GM15510 (cell line): ENCODE data around the gene KLHL17.
A peak's percentile ranks its signal among the peaks of the same experiment; 100 is the strongest.

Experiments
- POLR2A ChIP-seq: IDR thresholded peaks from 3 replicates; pipeline ENCODE4 v1.6.1; 2011; ENCODE audit warnings: borderline replicate concordance; ENCODE audit not compliant: insufficient read length; ENCODE audit errors: extremely low read depth

The KLHL17 gene

DNA sequence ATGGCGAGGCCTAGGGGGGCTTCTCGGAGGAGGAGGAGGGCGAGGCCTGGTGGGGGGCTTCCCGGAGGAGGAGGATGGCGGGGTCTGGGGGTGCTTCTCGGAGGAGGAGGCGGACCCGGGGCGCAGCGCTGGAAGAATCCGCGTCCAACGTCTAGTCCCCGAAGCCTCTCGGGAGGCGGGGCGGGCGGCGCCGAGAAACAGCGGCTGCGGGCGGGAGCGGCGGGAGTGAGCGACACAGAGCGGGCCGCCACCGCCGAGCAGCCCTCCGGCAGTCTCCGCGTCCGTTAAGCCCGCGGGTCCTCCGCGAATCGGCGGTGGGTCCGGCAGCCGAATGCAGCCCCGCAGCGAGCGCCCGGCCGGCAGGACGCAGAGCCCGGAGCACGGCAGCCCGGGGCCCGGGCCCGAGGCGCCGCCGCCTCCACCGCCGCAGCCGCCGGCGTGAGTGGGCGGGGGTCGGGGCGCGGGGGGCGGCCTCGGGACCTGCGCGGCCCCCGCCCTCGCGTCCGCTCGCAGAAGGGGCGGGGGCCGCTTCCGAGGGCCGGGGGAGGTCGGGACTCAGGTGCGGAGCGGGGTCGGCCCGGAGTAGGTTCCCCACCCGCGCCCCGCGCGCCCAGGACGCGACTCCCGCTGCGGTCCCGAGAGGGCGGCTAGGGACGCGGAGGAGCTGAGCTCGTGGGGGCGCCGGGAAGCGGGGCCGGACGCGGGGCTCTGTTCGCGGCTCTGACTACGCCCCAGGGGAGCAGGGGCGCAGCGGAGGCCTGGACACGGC, at the start of gene KLHL17:
TSS of gene KLHL17 (plus strand) at position 222 of the 769 bp plus-strand sequence. CDS start at position 332, 110 bp downstream.
- TF ChIP-seq POLR2A: peak; percentile 57

DNA sequence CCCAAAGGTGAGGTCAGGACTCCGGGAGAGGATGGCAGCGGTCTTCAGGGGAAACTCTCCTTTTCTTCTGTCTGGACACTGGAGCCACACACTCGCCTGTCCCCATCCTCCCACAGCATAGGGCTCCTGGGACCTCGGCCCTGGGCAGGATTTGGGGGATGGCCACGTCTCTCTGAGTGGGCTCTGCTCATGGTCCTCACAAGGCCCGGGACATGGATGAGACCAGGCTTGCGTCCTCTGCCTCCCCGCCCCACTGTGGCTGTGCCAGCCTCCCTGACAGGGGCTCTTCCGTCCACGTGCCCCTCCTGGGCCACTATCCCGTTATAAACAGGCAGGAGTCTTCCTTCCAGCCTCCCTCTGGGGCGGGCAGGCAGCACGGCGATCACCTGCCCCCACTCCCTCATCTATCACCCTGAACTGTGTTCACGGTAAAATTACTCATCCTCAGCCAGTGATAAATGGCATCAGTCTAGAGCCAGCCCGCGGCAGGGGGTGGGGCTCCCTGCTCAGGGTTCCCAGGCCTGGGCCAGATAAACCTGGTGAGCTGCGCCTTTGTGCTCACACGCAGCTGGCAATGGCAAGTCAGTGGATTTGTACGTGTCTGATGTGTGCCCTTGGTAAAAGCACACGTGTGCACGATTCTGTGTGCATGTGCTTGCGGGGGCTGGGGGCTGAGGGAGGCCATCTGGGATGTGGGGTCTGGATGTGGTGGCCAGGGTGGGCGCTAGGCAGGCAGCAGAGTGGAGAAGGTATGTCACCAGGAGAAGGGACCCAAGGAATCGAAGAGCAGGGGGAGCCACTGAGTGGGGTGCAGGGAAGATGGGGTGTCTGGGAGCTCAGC, 49.3 kb upstream of the KLHL17 start:
- TF ChIP-seq POLR2A: no peak

- no peak for TF ChIP-seq POLR2A
Observed at GRCh38 chr1:911875-912739, 48.3 kb upstream of the KLHL17 start.

GRCh38 chr1:912740-913301, 47.6 kb upstream of the KLHL17 start:
- TF ChIP-seq POLR2A: no peak

DNA sequence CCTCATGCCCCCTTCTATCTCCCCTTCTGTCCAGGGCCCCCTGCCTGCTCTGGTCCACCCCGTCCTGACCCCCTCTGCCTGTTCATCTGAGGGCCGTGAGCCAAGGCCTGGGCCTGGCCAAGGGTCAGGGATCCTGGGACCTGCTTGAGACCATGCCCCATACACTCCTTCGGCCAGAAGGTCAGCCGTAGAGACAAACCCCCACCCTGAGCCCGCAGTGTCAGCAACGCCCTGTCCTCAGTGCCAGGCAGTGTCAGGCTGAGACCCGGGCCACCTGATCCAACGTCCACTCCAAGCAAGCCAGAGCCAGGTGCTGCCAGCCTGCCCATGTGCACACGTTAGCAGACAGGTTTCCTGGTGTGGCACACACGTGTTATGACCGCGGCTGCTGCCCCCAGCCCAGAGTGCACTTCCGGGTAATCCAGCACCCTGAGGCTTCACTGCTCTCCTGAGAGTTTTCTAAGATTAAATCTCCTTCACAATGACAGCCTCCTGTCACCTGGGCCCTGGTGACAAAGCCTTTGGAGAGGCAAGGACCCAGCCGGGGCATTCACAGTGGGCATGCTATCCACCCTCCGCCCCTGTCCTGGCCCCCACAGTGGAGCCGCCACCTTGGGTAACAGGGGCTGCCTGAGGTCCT, 46.8 kb upstream of the KLHL17 start:
- no peak for TF ChIP-seq POLR2A

- no peak for TF ChIP-seq POLR2A
Observed at GRCh38 chr1:914131-914890, 46.1 kb upstream of the KLHL17 start.

DNA sequence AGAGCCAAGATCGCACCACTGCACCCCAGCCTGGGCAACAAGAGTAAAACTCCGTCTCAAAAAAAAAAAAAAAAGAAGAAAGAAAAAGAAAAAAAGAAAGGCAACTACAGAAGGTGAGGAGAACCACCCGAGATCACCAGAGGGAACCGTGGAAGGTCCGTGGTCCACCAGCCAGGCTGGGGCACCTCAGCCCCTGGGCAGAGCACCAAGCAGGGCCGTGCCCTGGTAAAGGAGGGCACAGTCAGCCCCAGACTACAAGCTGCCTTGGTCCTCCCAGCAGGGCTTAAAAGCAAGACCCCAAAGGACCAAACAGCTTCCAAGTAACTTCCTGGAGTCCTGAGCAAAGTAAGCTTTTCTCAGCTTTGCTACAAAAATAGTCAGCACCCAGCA, 45.5 kb upstream of the KLHL17 start:
- no peak for TF ChIP-seq POLR2A

GRCh38 chr1:915295-916172, 44.9 kb upstream of the KLHL17 start:
- no peak for TF ChIP-seq POLR2A

DNA sequence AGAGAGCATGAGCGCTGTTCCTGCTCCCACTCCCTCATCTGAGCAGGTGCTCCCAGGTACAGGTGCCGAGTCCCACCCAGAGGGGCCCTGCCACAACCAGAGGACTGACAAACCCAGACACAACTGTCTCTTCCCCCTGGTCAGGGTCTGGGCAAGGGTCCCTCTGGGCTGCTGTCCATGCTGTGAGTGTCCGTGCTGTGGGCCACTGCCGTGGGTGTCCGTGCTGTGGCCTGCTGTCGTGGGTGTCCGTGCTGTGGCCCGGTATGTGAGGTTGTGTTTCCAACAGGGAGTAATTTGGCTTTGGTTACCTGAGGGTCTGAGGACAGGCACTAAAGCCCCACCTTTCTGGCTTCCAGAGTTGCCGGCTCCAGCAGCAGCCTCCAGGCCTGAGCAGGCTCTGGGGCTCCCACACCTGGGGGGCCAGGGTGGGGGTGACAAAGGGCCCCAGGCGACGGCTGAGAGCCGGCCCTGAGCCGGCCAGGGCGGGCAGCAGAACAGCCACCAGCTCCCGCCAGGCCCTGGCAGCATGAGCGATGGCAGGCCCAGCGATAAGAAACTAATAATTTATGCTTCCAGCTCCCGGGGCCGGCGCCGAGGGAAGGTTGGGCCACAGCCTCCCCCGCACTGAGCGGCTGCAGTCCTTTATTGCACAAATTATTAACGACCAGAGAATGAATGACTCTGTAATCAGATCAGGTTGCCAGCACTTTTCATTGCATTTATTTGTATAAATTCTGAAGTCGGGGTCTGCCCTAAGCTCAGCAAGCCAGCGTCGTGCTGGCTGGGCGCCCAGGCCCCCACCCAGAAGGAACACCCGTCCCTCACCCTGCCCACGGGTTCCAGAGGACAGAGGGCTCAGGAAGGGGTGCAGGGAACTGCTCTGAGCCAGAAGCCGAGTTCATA, 44.0 kb upstream of the KLHL17 start:
- no peak for TF ChIP-seq POLR2A

- no peak for TF ChIP-seq POLR2A
Observed at GRCh38 chr1:917076-917459, 43.3 kb upstream of the KLHL17 start.

DNA sequence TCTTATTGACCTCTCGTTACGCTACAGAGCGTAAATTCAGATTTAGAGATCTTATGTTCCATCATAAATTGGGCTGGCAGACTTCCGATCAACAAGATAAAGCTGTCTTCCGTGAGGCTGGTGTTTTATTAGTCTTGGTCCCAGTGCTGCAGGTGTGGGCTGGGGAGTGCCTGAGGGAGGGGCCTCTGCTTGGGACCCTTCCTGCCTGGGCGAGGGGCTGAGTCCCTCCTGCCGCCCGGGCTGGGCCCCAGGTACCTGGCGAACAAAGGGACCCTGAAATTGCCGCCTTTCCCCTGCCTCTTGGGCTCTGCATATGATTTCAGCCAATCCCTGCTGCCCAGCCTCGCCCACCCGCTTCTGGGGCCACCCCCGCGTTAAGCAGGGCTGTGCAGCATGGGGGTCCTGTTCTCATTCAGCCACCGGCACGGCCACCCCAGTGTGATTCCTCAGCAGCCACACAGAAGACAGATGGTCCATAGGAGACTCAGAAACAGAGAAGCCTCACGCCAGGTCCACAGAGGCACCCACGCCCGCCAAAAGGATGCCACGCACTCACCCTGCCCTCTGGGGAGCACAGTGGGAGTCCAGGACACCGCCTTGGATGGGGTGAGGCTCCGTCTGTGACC, 42.8 kb upstream of the KLHL17 start:
- no peak for TF ChIP-seq POLR2A
